ENCODE measurements around the gene ARL6.

ARL6 gene

DNA sequence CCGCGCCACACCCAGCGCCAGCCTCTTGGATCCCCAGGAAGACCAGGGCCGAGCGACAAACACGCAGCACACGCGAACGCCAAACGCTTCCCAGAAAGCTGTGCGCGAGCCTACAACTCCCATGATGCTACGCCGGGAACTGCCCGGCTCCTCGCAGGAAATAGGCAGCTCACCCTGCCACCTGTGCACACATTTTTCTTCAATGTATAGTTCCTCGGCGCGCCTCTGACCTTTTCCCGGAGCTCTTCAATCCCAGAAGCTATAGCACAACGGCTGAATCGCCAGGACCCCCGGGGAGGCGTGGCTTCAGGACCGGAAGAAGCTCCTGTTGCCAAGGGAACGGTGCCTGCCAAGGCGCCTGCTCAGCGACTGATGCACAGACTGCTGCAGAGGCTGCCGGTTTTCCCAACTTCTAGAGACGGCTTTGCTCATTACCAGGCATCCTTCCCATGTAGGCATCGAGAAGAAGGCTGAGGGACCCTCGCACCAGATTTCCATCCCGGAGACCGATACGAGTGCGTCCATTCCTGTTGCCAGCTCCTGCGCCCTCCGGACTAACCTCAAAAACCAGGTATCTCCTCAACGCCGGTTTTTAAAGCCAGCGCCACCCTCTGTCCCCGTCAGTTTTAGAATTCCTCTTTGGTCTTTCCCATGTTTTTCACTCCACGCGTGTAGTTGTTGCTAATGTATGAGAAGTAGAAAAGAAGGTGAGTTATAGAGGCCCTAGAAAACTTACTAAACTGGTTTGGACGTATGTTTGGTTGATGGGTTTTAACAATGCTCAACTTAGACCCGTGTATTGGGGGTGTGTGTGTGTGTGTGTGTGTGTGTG is at the start of gene ARL6:
Gene ARL6 (plus strand): TSS at position 352 of the 832 bp plus-strand sequence. CDS start 3,350 bp downstream, outside the sequence.
- DNase-seq (ENCODE audit: low spot score), result peak; percentile 88

DNA sequence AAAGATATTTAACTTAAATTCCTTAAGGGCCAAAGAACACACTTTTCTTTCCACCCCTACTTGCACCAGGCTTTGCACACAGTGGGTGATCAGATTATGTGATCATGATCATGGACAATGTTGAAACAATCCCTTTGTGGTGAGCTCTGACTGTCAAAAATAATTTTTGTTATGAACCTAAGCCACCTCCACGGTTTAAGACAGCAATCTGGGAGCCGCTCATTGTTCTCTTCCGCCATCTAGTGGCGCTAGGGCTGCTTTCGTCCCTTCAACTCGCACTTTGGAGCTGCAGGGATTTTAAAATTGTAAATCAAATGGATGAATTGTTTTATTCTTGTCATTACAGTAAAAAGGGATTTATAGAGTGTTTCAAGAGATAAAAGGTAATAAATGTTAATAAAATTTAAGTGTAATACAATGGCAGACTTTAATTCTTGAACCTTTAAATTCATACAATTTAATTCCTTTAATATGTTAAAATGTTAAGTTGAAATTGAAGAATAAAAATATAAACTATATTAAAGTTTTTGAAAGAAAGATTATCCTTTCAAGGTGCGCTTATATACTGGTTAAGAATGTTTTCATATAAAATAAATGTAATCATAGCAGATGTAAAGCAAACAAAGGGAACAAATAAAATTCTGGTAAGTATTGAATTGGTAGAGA is 45.3 kb upstream of the ARL6 start:
- DNase-seq (ENCODE audit: low spot score), result peak; percentile 72

DNA sequence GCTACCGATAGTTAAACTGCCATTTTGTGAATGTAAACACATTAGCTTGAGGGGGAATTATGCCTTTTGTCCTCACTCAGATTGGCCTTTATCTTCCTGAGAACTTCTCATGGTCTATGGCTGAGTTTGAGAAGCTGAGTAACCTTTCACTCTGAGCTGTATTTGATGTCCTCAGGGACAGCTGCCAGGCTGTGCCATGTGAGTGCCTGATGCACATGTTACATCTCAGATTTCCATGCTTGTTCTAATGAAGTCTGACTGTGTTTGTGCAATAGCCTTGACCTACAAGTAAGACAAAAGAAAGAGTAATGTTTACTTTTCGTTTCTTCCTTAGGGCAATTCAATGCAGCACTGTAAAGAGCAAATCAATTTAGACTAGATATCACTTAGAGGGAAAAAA is 44.1 kb upstream of the ARL6 start:
- no peak for DNase-seq (ENCODE audit: low spot score)

DNA sequence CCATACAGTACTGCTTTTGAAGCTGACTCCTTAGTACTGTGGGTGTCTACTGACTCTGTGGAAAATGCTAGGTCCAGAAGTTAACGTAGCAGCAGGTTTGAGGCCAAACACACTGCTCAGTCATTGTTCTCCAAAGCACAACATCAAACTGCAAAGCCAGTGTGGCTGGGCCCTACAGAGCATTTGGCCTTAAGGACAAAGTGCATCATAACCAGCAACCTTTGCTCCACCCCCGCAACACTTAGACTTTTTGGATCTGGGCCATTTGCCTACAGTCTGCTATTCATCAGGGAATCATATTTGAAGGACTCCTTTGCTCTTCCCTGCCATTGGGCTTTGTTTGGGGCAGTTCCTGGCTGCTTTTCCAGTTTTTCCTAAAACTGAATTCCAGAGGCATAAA is 43.1 kb upstream of the ARL6 start:
- no peak for DNase-seq (ENCODE audit: low spot score)

- DNase-seq (ENCODE audit: low spot score), result peak; percentile 11
Measured at GRCh38 chr3:97736928-97737327, 27.6 kb upstream of the ARL6 start.

- DNase-seq (ENCODE audit: low spot score), result no peak
Measured at GRCh38 chr3:97738761-97739160, 25.8 kb upstream of the ARL6 start.

DNA sequence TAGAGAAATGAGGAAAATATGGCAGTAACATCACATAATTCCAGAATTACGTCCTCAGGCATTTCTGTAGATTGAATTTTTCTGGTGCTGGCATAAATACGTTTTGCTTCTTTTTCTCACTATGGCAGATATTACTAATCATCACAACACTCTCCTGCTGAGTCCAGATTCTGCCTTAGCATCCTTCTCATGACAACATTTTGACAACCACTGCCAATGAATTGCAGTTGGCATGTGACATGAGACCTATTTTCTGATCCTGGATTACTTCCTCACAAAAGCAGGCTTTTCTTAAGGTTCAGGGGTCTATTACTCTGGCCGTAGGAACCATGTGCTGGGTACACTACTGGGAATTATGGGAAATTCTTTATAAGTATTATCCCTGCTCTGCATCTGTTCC is 22.5 kb upstream of the ARL6 start:
- no peak for DNase-seq (ENCODE audit: low spot score)

- no peak for DNase-seq (ENCODE audit: low spot score)
Measured at GRCh38 chr3:97744289-97744688, 20.3 kb upstream of the ARL6 start.

- DNase-seq (ENCODE audit: low spot score), result no peak
Measured at GRCh38 chr3:97763586-97764406, 762 bp upstream of the ARL6 start.

- DNase-seq (ENCODE audit: low spot score), result peak; percentile 1
Measured at GRCh38 chr3:97765336-97765735, 778 bp downstream of the ARL6 start.

- DNase-seq (ENCODE audit: low spot score), result no peak
Measured at GRCh38 chr3:97772926-97773325, 8.4 kb downstream of the ARL6 start.

- no peak for DNase-seq (ENCODE audit: low spot score)
Measured at GRCh38 chr3:97778152-97778551, 13.6 kb downstream of the ARL6 start.

- peak; percentile 55 for DNase-seq (ENCODE audit: low spot score)
Measured at GRCh38 chr3:97793420-97794019, 29.0 kb downstream of the ARL6 start.

DNA sequence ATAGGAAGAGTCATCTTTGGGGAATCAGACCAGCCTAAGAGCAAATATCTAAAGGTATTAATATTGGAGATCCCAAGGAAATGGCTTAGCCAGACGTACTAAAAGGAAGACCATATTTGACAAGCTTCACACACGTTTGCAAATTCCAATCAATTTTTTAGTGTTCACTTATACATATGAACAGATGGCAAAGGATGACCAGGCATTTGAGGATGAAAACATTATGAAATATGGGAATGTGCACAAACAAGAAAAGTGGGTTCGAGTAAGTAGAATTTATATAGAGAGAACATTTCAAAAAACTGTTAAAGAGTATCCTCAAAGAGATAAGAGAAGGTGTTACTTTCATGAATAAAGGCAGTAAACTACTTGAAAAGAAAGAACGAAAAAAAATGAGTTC is 31.4 kb downstream of the ARL6 start:
- DNase-seq (ENCODE audit: low spot score), result no peak

DNA sequence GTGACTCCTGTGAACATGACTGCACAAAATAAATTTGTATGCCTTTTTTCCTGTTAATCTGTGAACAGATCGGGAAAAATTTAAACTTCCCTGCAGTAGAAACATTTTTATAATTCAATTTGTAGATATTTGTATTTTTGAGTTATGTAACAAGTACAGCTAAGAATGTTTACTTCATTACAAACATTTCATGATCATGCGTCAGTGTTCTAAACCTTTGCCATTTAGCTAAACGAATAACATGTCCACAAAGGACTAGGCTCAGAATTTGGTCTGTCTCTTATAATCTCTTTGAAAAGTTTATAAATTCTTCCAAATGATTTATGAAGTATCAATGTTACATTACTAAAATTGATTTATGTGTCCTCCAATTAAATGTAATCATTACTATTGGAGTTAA is 39.9 kb downstream of the ARL6 start:
- no peak for DNase-seq (ENCODE audit: low spot score)

DNA sequence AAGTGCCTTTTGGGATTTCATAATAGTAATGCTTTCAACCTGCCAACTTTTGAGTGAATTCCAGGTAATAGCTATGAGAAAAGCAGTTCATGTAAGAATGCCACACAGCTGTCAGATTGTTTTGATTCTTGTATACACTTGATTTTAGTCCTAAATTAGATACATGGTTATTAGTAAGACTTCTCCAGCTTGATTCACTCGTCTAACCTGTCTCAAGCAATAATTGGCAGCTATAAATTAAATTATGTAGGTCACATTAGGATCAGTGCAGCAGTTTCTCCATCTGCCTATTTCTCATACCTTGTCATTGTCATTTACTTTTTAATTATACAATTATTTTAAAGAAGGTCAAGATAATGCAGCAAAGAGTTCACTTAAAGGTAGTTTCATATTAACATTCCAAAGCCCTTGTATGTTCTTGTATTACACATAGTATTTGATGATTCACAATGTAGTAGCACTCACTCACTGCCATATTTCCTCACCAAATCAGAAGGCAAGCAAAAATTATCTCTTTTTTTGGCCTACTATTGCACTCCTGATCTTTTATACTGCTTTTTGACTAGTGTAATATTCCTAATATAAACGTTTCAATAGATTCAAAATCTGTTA is 46.3 kb downstream of the ARL6 start:
- peak; percentile 33 for DNase-seq (ENCODE audit: low spot score)

DNA sequence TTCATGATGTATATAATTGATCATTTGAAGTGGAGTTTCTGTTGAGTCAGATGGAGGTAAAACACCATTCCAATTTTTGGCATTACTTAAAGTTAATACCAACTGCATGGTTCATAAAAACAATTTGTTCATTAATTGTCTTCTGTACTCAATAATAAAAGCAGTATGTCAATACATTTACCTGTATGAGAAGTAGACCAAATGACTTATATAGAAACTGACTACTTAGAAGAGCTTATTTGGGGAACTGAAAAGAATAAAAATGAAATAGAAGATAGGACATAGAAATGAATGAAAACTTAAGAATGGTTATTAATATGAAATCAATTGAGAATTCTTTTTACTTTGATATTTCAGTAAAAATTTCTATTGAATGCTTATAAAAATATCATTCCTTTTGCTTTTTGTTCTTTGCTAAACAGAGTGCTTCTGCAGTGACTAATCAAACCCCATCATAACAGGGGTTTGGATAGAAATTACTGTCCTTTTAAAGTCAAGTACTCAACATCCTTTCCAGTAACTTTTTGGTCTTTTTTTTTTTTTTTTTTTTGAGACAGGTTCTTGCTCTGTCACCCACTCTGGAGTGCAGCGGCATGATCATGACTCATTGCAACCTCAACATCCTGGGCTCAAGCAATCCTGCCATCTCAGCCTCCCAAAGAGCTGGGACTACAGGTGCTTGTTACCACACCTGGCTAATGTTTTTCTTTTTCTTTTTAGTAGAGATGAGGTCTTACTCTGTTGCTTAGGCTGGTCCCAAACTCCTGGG is 50.8 kb downstream of the ARL6 start:
- DNase-seq (ENCODE audit: low spot score), result peak; percentile 84

- DNase-seq (ENCODE audit: low spot score), result no peak
Measured at GRCh38 chr3:97816811-97817210, 52.3 kb downstream of the ARL6 start.

- no peak for DNase-seq (ENCODE audit: low spot score)
Measured at GRCh38 chr3:97817965-97818364, 53.4 kb downstream of the ARL6 start.

DNA sequence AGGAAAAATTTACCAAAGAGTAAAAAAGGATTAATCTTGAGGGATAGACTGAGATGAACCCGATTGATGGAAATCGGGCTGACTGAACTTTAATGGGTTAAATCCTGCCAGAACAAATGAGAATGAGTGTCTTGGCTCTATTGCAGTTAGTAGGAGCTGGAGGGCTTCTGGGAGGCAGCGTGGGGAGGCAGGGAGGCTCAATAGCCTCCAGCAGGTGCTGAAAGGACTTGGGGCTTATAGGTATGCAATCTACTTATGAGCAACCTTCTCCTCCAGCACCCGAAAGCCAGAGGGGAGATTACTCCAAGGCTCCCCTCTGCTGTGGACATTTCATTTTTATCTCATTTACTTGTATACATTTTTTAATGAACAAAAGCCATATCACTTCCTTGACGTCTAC is 56.2 kb downstream of the ARL6 start:
- no peak for DNase-seq (ENCODE audit: low spot score)

DNA sequence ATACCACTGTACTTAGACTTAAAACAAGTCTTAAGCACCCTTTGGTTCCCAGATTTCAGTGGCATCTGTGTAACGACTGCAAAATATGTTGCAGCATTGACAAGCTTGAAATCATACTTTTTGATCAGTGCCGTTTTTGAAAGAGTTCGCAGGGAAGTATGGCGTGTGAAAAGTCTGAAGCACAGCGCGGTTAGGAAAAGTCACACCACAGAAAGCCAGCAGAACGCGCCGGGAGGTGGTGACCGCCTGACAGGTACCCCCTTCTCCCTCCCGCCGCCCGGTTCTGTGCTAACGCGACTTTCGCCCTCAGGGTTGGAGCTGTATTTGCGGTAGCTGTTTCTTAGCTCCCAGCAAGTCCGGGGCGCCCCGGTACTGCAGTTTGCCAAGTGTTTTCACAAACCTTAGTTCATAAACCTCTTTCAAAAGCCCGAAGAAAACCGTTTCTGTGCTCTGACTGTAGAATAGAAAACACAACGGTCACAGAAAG is 56.8 kb downstream of the ARL6 start:
- DNase-seq (ENCODE audit: low spot score), result no peak

All from kidney tubule cell (primary cell).